ENCODE data around the gene TREML4. TPM values are rescaled to one million over a fixed set of nuclear protein-coding genes. Genes with fewer than 3 reads are reported as not detected.

The TREML4 gene
- polyA plus RNA-seq, 1 donor from 2014 or later: not detected

- H3K9me3 ChIP-seq (ENCODE audit: low read length): peaks cover 8% of the 10 kb centered on the region
- no peak overlapping the region for H3K27ac ChIP-seq (ENCODE audit: low read length)
- no peak overlapping the region for H2AFZ ChIP-seq (ENCODE audit: low read depth, low read length)
- H4K20me1 ChIP-seq (ENCODE audit: insufficient read depth): no peaks in the 10 kb centered on the region
- no peaks in the 10 kb centered on the region for H3K36me3 ChIP-seq (ENCODE audit: insufficient read depth, low read length)
- H3F3A ChIP-seq (ENCODE audit: insufficient read depth, low read length, poor library complexity, severe bottlenecking): no peaks in the 10 kb centered on the region
- H3K9ac ChIP-seq (ENCODE audit: low read length): no peak overlapping the region
- H3K9me2 ChIP-seq (ENCODE audit: insufficient read depth, low read length): no peaks in the 10 kb centered on the region
- H3K4me2 ChIP-seq (ENCODE audit: low read length): no peak overlapping the region
- no peaks in the 10 kb centered on the region for H3K79me2 ChIP-seq (replicated peaks; ENCODE audit: insufficient read depth, low read length)
- H3K4me3 ChIP-seq (ENCODE audit: low read length): no peak overlapping the region
- TF ChIP-seq MXI1 (conservative IDR thresholded peaks at IDR 0.05; ENCODE audit: poor library complexity, severe bottlenecking) (no peak), EZH2 (IDR thresholded peaks at IDR 0.05; ENCODE audit: borderline replicate concordance, insufficient read depth, low read length, poor library complexity, severe bottlenecking) (no peak), TAF1 (IDR thresholded peaks at IDR 0.05; ENCODE audit: low read depth) (no peak), POLR2AphosphoS5 (IDR thresholded peaks at IDR 0.05) (no peak), EP300 (conservative IDR thresholded peaks at IDR 0.05; ENCODE audit: poor library complexity, severe bottlenecking) (no peak), CTCF (IDR thresholded peaks at IDR 0.05; ENCODE audit: poor library complexity, severe bottlenecking) (no peak), RAD21 (conservative IDR thresholded peaks at IDR 0.05) (no peak), SMC3 (conservative IDR thresholded peaks at IDR 0.05; ENCODE audit: poor library complexity) (no peak), REST (IDR thresholded peaks at IDR 0.05; ENCODE audit: borderline replicate concordance) (no peak)
- H3K27me3 ChIP-seq (ENCODE audit: insufficient read depth, low read depth, low read length): no peaks in the 10 kb centered on the region
Measured at GRCh38 chr6:41215777-41216176, 12.4 kb upstream of the TREML4 start.

- TF ChIP-seq REST (IDR thresholded peaks at IDR 0.05; ENCODE audit: borderline replicate concordance): no peak
- no peak for TF ChIP-seq TAF1 (IDR thresholded peaks at IDR 0.05; ENCODE audit: low read depth)
- no peak for TF ChIP-seq RAD21 (conservative IDR thresholded peaks at IDR 0.05)
- no peak for TF ChIP-seq EZH2 (IDR thresholded peaks at IDR 0.05; ENCODE audit: borderline replicate concordance, insufficient read depth, low read length, poor library complexity, severe bottlenecking)
- TF ChIP-seq POLR2AphosphoS5 (IDR thresholded peaks at IDR 0.05): no peak
- no peak for TF ChIP-seq CTCF (IDR thresholded peaks at IDR 0.05; ENCODE audit: poor library complexity, severe bottlenecking)
- no peaks in the 10 kb centered on the region for H3F3A ChIP-seq (ENCODE audit: insufficient read depth, low read length, poor library complexity, severe bottlenecking)
- H3K9me2 ChIP-seq (ENCODE audit: insufficient read depth, low read length): no peaks in the 10 kb centered on the region
- no peaks in the 10 kb centered on the region for H4K20me1 ChIP-seq (ENCODE audit: insufficient read depth)
- H3K9me3 ChIP-seq (ENCODE audit: low read length): peaks cover 8% of the 10 kb centered on the region
- H3K4me2 ChIP-seq (ENCODE audit: low read length): no peak overlapping the region
- no peaks in the 10 kb centered on the region for H3K79me2 ChIP-seq (replicated peaks; ENCODE audit: insufficient read depth, low read length)
- H3K27me3 ChIP-seq (ENCODE audit: insufficient read depth, low read depth, low read length): no peaks in the 10 kb centered on the region
- H3K4me3 ChIP-seq (ENCODE audit: low read length): no peak overlapping the region
- H3K9ac ChIP-seq (ENCODE audit: low read length): no peak overlapping the region
- no peak overlapping the region for H3K27ac ChIP-seq (ENCODE audit: low read length)
- no peaks in the 10 kb centered on the region for H3K36me3 ChIP-seq (ENCODE audit: insufficient read depth, low read length)
- no peak overlapping the region for H2AFZ ChIP-seq (ENCODE audit: low read depth, low read length)
Measured at GRCh38 chr6:41216616-41217015, 11.5 kb upstream of the TREML4 start.
